Transverse colon (tissue), 4 donors: Measurements from ENCODE around the gene SNRPD2.

ENCODE experiments used
- CTCF ChIP-seq, 5 experiments: fragments of 200-600 bp in 3 of 5; fragments of 450-650 bp in 2 of 5; sonication (generic) in 3 of 5; IDR thresholded peaks; 1 replicate in 2 of 5; 2 replicates in 3 of 5; pipeline ENCODE4 v1.5.1; 2016 to 2017; ENCODE audit warnings: antibody characterized with exemption in 5 of 5, inconsistent platforms in 3 of 5, mild to moderate bottlenecking in 2 of 5, moderate library complexity in 1 of 5
- EP300 ChIP-seq: sonication (generic); formaldehyde crosslinking; IDR thresholded peaks from one replicate; pipeline ENCODE4 v1.6.1; 2017; ENCODE audit warnings: antibody characterized with exemption, low read depth
- POLR2A ChIP-seq: fragments of 450-650 bp; IDR thresholded peaks from one replicate; pipeline ENCODE4 v1.6.1; 2016; ENCODE audit warnings: antibody characterized with exemption, mild to moderate bottlenecking, moderate library complexity
- POLR2AphosphoS5 ChIP-seq, 3 donors: sonication (generic); formaldehyde crosslinking; IDR thresholded peaks; one replicate each; pipeline ENCODE4 v1.6.1; 2016; ENCODE audit warnings: antibody characterized with exemption in 3 of 3

GRCh38 chr19:45638930-45639729, 52.6 kb downstream of the SNRPD2 start, which contains the start of gene EML2:
- TF ChIP-seq CTCF (IDR thresholded peaks at IDR 0.05) = peak in 2 of 5 experiments; percentile 9
- TF ChIP-seq POLR2AphosphoS5 (IDR thresholded peaks at IDR 0.05) = peak in 1 of 3 donors; percentile 25
- TF ChIP-seq POLR2A = peak; percentile 41
- TF ChIP-seq EP300 = no peak
